Astrocyte (in vitro differentiated cells and primary cell): ENCODE data around the gene ITGBL1. TPM values are rescaled to one million over a fixed set of nuclear protein-coding genes. Genes with fewer than 3 reads are reported as not detected.

Source experiments
- DNase-seq: peaks from one replicate; pipeline ENCODE4 v3.0.0-alpha.2; 2010; ENCODE audit warnings: low read depth
- FAIRE-seq: peaks from 2 replicates; lab custom pipeline; 2011; peaks lifted over from hg19 to GRCh38; lab: Jason Lieb, UNC
- H2AFZ ChIP-seq: 2 replicates; pipeline ENCODE4 v1.6.0; 2012; ENCODE audit warnings: low read depth, low read length, inconsistent platforms
- H3K27ac ChIP-seq: 2 replicates; pipeline ENCODE4 v1.5.1; 2011; ENCODE audit warnings: low read depth, low read length, inconsistent platforms
- H3K27me3 ChIP-seq: 2 replicates; pipeline ENCODE4 v1.6.0; 2011; ENCODE audit warnings: low read length, inconsistent platforms; ENCODE audit not compliant: insufficient read depth
- H3K36me3 ChIP-seq: 2 replicates; pipeline ENCODE4 v1.5.1; 2011; ENCODE audit warnings: low read length, inconsistent platforms; ENCODE audit not compliant: insufficient read depth
- H3K4me1 ChIP-seq: 2 replicates; pipeline ENCODE4 v1.5.1; 2011; ENCODE audit warnings: low read length, inconsistent platforms; ENCODE audit not compliant: insufficient read depth
- H3K4me2 ChIP-seq: 2 replicates; pipeline ENCODE4 v1.6.0; 2012; ENCODE audit warnings: low read length, inconsistent platforms
- H3K4me3 ChIP-seq: 2 replicates; pipeline ENCODE4 v1.5.1; 2011; ENCODE audit warnings: low read depth, mild to moderate bottlenecking, low read length, inconsistent platforms; ENCODE audit not compliant: insufficient read depth
- H3K79me2 ChIP-seq: 2 replicates; pipeline ENCODE4 v1.6.0; 2012; ENCODE audit warnings: mild to moderate bottlenecking, low read length, inconsistent platforms; ENCODE audit not compliant: insufficient read depth
- H3K9ac ChIP-seq: 2 replicates; pipeline ENCODE4 v1.6.0; 2012; ENCODE audit warnings: mild to moderate bottlenecking, low read length, inconsistent platforms
- H3K9me3 ChIP-seq: 2 replicates; pipeline ENCODE4 v1.5.1; 2012; ENCODE audit warnings: low read depth, mild to moderate bottlenecking, low read length, inconsistent platforms; ENCODE audit not compliant: insufficient read depth
- H4K20me1 ChIP-seq: 2 replicates; pipeline ENCODE4 v1.6.0; 2012; ENCODE audit warnings: low read length, inconsistent platforms; ENCODE audit not compliant: insufficient read depth
- H3K27ac Mint-ChIP-seq: one replicate; pipeline ENCODE4 v1.8.0; 2021; ENCODE audit warnings: mild to moderate bottlenecking, mixed read lengths; ENCODE audit not compliant: unreplicated experiment
- H3K27me3 Mint-ChIP-seq: one replicate; pipeline ENCODE4 v1.8.0; 2021; ENCODE audit warnings: low read depth, mixed read lengths; ENCODE audit not compliant: unreplicated experiment
- H3K36me3 Mint-ChIP-seq: one replicate; pipeline ENCODE4 v1.8.0; 2021; ENCODE audit warnings: low read depth, mixed read lengths; ENCODE audit not compliant: unreplicated experiment
- H3K4me1 Mint-ChIP-seq: one replicate; pipeline ENCODE4 v1.8.0; 2021; ENCODE audit warnings: low read depth, mixed read lengths; ENCODE audit not compliant: unreplicated experiment
- H3K4me3 Mint-ChIP-seq: one replicate; pipeline ENCODE4 v1.8.0; 2021; ENCODE audit warnings: mild to moderate bottlenecking, moderate library complexity, mixed read lengths; ENCODE audit not compliant: unreplicated experiment
- H3K9me3 Mint-ChIP-seq: one replicate; pipeline ENCODE4 v1.8.0; 2021; ENCODE audit warnings: mild to moderate bottlenecking, mixed read lengths; ENCODE audit not compliant: unreplicated experiment
- EZH2 ChIP-seq: IDR thresholded peaks from 2 replicates; pipeline ENCODE4 v1.6.1; 2012; ENCODE audit warnings: mild to moderate bottlenecking, low read length, inconsistent platforms; ENCODE audit not compliant: insufficient read depth
- total RNA-seq: library from RNA; stranded (reverse); gene quantifications from 2 replicates; pipeline ENCODE4 v1.2.1, GENCODE V29; 2021
- TF ChIP-seq, protein P1 (sequence below): IDR thresholded peaks from 2 replicates; pipeline ENCODE4 v1.5.1; 2011; ENCODE audit warnings: low read depth, mild to moderate bottlenecking, inconsistent platforms, low read length, moderate library complexity; ENCODE audit not compliant: insufficient read depth

The ITGBL1 gene
- total RNA-seq, 1 donor from 2014 or later, result 0.14 TPM

DNA sequence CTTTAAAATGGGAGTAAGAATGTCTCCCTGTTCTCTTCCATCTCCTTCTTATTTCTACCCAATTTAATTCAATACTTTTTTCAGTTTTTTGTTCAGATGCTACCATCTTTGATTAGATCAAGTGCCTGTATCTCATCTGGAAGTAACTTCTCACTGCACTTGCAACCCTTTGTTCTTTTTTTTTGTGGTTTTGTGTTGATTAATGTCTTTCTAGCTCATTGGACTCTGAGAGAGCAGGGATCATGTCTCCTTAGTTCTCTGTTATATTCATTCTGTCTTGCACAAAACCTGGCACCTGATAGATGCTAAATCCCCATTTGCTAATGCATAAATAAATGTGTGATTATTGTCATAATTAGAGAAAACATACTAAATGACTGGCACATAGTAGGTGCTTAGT lies 834 bp upstream of the ITGBL1 start:
- Histone ChIP-seq H3K27me3 (no peaks in the 10 kb centered on the region), H3K4me3 (no peak overlapping the region), H3K4me1 (peaks cover 53% of the 10 kb centered on the region), H3K79me2 (no peaks in the 10 kb centered on the region), H3K4me2 (no peak overlapping the region), H3K9me3 (no peaks in the 10 kb centered on the region), H3K9ac (no peak overlapping the region), H3K36me3 (no peaks in the 10 kb centered on the region), H3K27ac (no peak overlapping the region), H4K20me1 (no peaks in the 10 kb centered on the region), H2AFZ (no peak overlapping the region)
- DNase-seq (peak; percentile 62), FAIRE-seq (no peak)
- no peaks in the 10 kb centered on the region for H3K9me3 Mint-ChIP-seq
- TF ChIP-seq, protein P1, sequence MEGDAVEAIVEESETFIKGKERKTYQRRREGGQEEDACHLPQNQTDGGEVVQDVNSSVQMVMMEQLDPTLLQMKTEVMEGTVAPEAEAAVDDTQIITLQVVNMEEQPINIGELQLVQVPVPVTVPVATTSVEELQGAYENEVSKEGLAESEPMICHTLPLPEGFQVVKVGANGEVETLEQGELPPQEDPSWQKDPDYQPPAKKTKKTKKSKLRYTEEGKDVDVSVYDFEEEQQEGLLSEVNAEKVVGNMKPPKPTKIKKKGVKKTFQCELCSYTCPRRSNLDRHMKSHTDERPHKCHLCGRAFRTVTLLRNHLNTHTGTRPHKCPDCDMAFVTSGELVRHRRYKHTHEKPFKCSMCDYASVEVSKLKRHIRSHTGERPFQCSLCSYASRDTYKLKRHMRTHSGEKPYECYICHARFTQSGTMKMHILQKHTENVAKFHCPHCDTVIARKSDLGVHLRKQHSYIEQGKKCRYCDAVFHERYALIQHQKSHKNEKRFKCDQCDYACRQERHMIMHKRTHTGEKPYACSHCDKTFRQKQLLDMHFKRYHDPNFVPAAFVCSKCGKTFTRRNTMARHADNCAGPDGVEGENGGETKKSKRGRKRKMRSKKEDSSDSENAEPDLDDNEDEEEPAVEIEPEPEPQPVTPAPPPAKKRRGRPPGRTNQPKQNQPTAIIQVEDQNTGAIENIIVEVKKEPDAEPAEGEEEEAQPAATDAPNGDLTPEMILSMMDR, result no peak
- no peak for TF ChIP-seq EZH2
- H3K4me1 Mint-ChIP-seq, result peaks cover 44% of the 10 kb centered on the region
- no peaks in the 10 kb centered on the region for H3K36me3 Mint-ChIP-seq
- no peaks in the 10 kb centered on the region for H3K27me3 Mint-ChIP-seq
- H3K27ac Mint-ChIP-seq, result peak overlapping the region; percentile 21
- H3K4me3 Mint-ChIP-seq, result no peak overlapping the region

DNA sequence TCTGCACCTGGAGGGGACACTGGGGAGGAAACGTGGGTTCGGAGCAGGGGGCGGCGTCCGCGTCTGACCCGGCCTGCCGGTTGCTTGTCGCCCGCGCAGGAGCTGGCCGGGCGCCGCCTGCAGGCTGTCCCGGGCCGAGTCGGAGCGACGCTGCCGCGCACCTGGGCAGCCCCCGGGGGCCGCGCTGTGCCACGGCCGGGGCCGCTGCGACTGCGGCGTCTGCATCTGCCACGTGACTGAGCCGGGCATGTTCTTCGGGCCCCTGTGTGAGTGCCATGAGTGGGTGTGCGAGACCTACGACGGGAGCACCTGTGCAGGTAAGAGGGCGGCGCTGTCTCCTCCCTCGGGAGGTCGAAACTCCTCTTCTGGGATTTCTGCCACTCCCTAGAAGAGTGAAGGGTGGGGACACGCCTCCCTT lies 1.3 kb downstream of the ITGBL1 start:
- peak overlapping the region; percentile 85 for H3K27ac ChIP-seq

DNA sequence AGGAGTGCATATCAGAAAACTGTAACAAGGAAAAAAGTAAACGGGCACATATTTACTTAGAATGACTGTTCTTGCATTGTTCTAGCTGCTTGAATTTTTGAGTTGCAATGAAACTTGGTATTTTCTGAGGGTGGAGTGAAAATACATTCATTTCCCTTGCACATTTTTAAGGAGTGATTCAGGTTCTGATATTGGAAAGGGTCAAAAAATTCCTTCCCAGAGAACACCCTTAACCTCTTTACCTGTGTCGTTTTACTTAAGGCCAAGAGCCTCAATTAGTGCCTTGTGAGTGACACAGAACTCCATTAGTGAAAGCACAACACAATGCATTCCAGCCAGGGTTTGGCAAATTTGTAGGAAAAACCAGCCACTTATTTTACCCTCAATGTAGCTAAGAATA lies 2.3 kb downstream of the ITGBL1 start:
- H2AFZ ChIP-seq, result no peak overlapping the region
- peaks cover 50% of the 10 kb centered on the region for H3K4me1 ChIP-seq
- no peak overlapping the region for H3K4me3 Mint-ChIP-seq
- H3K36me3 ChIP-seq, result no peaks in the 10 kb centered on the region
- DNase-seq (peak; percentile 81), FAIRE-seq (no peak)
- no peak for TF ChIP-seq EZH2
- TF ChIP-seq, protein P1, result no peak
- H3K9me3 Mint-ChIP-seq, result no peaks in the 10 kb centered on the region
- peak overlapping the region; percentile 90 for H3K27ac Mint-ChIP-seq
- no peak overlapping the region for H3K4me3 ChIP-seq
- H3K36me3 Mint-ChIP-seq, result no peaks in the 10 kb centered on the region
- H3K27me3 Mint-ChIP-seq, result no peaks in the 10 kb centered on the region
- peak overlapping the region; percentile 85 for H3K27ac ChIP-seq
- no peaks in the 10 kb centered on the region for H3K27me3 ChIP-seq
- H4K20me1 ChIP-seq, result no peaks in the 10 kb centered on the region
- H3K9ac ChIP-seq, result peak overlapping the region; percentile 56
- H3K9me3 ChIP-seq, result no peaks in the 10 kb centered on the region
- peak overlapping the region; percentile 64 for H3K4me2 ChIP-seq
- no peaks in the 10 kb centered on the region for H3K79me2 ChIP-seq
- H3K4me1 Mint-ChIP-seq, result peaks cover 46% of the 10 kb centered on the region

More for the DNA sequence above, 1.3 kb downstream of the ITGBL1 start:
- no peaks in the 10 kb centered on the region for H3K27me3 Mint-ChIP-seq
- Histone ChIP-seq H3K4me2 (peak overlapping the region; percentile 77), H3K27me3 (no peaks in the 10 kb centered on the region), H3K4me1 (peaks cover 53% of the 10 kb centered on the region), H3K36me3 (no peaks in the 10 kb centered on the region), H3K9ac (peak overlapping the region; percentile 59), H3K9me3 (no peaks in the 10 kb centered on the region), H2AFZ (peak overlapping the region; percentile 51), H3K4me3 (peak overlapping the region; percentile 46), H4K20me1 (no peaks in the 10 kb centered on the region), H3K79me2 (no peaks in the 10 kb centered on the region)
- DNase-seq (no peak), FAIRE-seq (no peak)
- TF ChIP-seq, protein P1, result no peak
- TF ChIP-seq EZH2, result no peak
- no peak overlapping the region for H3K27ac Mint-ChIP-seq
- no peaks in the 10 kb centered on the region for H3K36me3 Mint-ChIP-seq
- H3K4me3 Mint-ChIP-seq, result no peak overlapping the region
- no peaks in the 10 kb centered on the region for H3K9me3 Mint-ChIP-seq
- peaks cover 50% of the 10 kb centered on the region for H3K4me1 Mint-ChIP-seq
